HepG2 (cell line): ENCODE data around the gene CRABP1. TPM values are rescaled to one million over a fixed set of nuclear protein-coding genes. Genes with fewer than 3 reads are reported as not detected.

Source experiments
- ATAC-seq: fragments of 200-7000 bp; cut with Tn5 transposase; 3 replicates; pipeline ENCODE4 v1.9.1; 2020; ENCODE audit warnings: mild to moderate bottlenecking, moderate library complexity
- BruUV-seq: library from RNA; stranded (reverse); fragments of 400-500 nt; replicated peaks from 2 replicates; lab custom pipeline; 2021; lab: Mats Ljungman, UMichigan
- CTCF ChIA-PET: fragments of 300-600 bp; formaldehyde crosslinking; extraction: SDS; loops from one replicate; lab custom pipeline; 2021; ENCODE audit warnings: low total read pairs, inconsistent platforms, low intra/inter-chr PET ratio; lab: Yijun Ruan, JAX
- POLR2A ChIA-PET: fragments of 350-600 bp; sonication (Branson Sonifier 250); formaldehyde crosslinking; loops from one replicate; lab custom pipeline; 2020; ENCODE audit warnings: antibody characterized with exemption, inconsistent platforms; lab: Yijun Ruan, JAX
- DNase-seq: peaks from one replicate; pipeline ENCODE4 v3.0.0-alpha.2; 2015; ENCODE audit warnings: low spot score
- FAIRE-seq: peaks from 3 replicates; lab custom pipeline; 2011; peaks lifted over from hg19 to GRCh38; lab: Jason Lieb, UNC
- H2AFZ ChIP-seq: one replicate; pipeline ENCODE4 v1.6.1; 2011; ENCODE audit warnings: low read length, inconsistent platforms
- H3K27ac ChIP-seq: fragments of 300-600 bp; 3 replicates; pipeline ENCODE4 v1.8.0; 2011; ENCODE audit warnings: mixed run types, mild to moderate bottlenecking, mixed read lengths, low read length, inconsistent platforms; ENCODE audit not compliant: insufficient read depth; ENCODE audit errors: extremely low read length
- H3K27me3 ChIP-seq, 2 experiments: fragments of 200-600 bp in 1 of 2; 2 replicates in 1 of 2; 3 replicates in 1 of 2; pipeline versions ENCODE4 v1.6.0 to v1.8.0; 2011; ENCODE audit warnings: low read length in 2 of 2, mild to moderate bottlenecking in 2 of 2, moderate library complexity in 2 of 2, inconsistent platforms in 1 of 2; ENCODE audit not compliant: insufficient read depth in 2 of 2, control insufficient read depth in 1 of 2
- H3K36me3 ChIP-seq, 2 experiments: fragments of 200-600 bp in 1 of 2; replicated peaks in 1 of 2; 2 replicates in 1 of 2; 3 replicates in 1 of 2; pipeline versions ENCODE4 v1.5.1 to v1.8.0; 2011; ENCODE audit warnings: low read length in 2 of 2, inconsistent platforms in 1 of 2; ENCODE audit not compliant: insufficient read depth in 2 of 2, control insufficient read depth in 1 of 2
- H3K4me1 ChIP-seq: 2 replicates; pipeline ENCODE4 v1.5.1; 2012; ENCODE audit warnings: low read length, inconsistent platforms; ENCODE audit not compliant: insufficient read depth
- H3K4me2 ChIP-seq: 2 replicates; pipeline ENCODE4 v1.6.0; 2011; ENCODE audit warnings: low read depth, low read length, inconsistent platforms
- H3K4me3 ChIP-seq, 3 experiments: fragments of 200-600 bp in 1 of 3; sonication (generic), shearing (Covaris generic) in 1 of 3; replicated peaks in 1 of 3; 2 replicates each; pipeline ENCODE4 v1.5.1; 2011 to 2016; ENCODE audit warnings: low read length in 3 of 3, inconsistent platforms in 2 of 3, low read depth in 2 of 3, mild to moderate bottlenecking in 2 of 3, control low read depth in 1 of 3, mixed read lengths in 1 of 3; ENCODE audit not compliant: insufficient read depth in 1 of 3
- H3K79me2 ChIP-seq: one replicate; pipeline ENCODE4 v1.6.1; 2011; ENCODE audit warnings: low read length, inconsistent platforms; ENCODE audit not compliant: insufficient read depth
- H3K9ac ChIP-seq: 2 replicates; pipeline ENCODE4 v1.6.0; 2011; ENCODE audit warnings: mild to moderate bottlenecking, low read depth, low read length, inconsistent platforms; ENCODE audit not compliant: insufficient read depth
- H3K9me3 ChIP-seq: 2 replicates; pipeline ENCODE4 v1.5.1; 2012; ENCODE audit warnings: mild to moderate bottlenecking, low read length
- H4K20me1 ChIP-seq: 2 replicates; pipeline ENCODE4 v1.6.0; 2011; ENCODE audit warnings: inconsistent platforms, mild to moderate bottlenecking, low read length, moderate library complexity; ENCODE audit not compliant: insufficient read depth
- E2F1 ChIP-seq: sonication (generic); formaldehyde crosslinking; IDR thresholded peaks from 2 replicates; pipeline ENCODE4 v1.5.0; 2020; ENCODE audit warnings: missing genetic modification reagents
- ETV6 ChIP-seq: sonication (generic); formaldehyde crosslinking; conservative IDR thresholded peaks from 2 replicates; pipeline ENCODE4 v1.4.0; 2020; ENCODE audit warnings: missing genetic modification reagents
- FOSL2 ChIP-seq: sonication (generic); formaldehyde crosslinking; IDR thresholded peaks from 2 replicates; pipeline ENCODE4 v1.4.0; 2020; ENCODE audit warnings: missing genetic modification reagents
- IRF2 ChIP-seq: IDR thresholded peaks from 2 replicates; pipeline ENCODE4 v1.6.1; 2018; ENCODE audit warnings: missing genetic modification reagents, missing compliant biosample characterization
- MAZ ChIP-seq, 2 experiments: sonication (generic) in 1 of 2; formaldehyde crosslinking in 1 of 2; IDR thresholded peaks; 2 replicates each; pipeline versions ENCODE4 v1.5.0 to v1.6.1; 2012 to 2020; ENCODE audit warnings: low read depth in 2 of 2, mild to moderate bottlenecking in 2 of 2, borderline replicate concordance in 1 of 2, improper control_type of control experiment in 1 of 2, low read length in 1 of 2, missing genetic modification reagents in 1 of 2, moderate library complexity in 1 of 2
- MEF2D ChIP-seq: sonication (generic); formaldehyde crosslinking; IDR thresholded peaks from 2 replicates; pipeline ENCODE4 v1.5.1; 2020; ENCODE audit warnings: mild to moderate bottlenecking, missing genetic modification reagents
- NFRKB ChIP-seq: fragments of 450-650 bp; IDR thresholded peaks from 2 replicates; pipeline ENCODE4 v1.6.1; 2017
- NR2F1 ChIP-seq, 2 experiments: fragments of 450-650 bp in 1 of 2; formaldehyde crosslinking in 1 of 2; IDR thresholded peaks; 2 replicates each; pipeline versions ENCODE4 v1.5.0 to v1.6.1; 2016 to 2020; ENCODE audit warnings: mild to moderate bottlenecking in 1 of 2, missing compliant biosample characterization in 1 of 2, missing genetic modification reagents in 1 of 2, moderate library complexity in 1 of 2
- SNAI1 ChIP-seq: sonication (generic); formaldehyde crosslinking; IDR thresholded peaks from 2 replicates; pipeline ENCODE4 v1.5.0; 2020; ENCODE audit warnings: mild to moderate bottlenecking, missing genetic modification reagents, borderline replicate concordance
- ZNF251 ChIP-seq: sonication (generic); formaldehyde crosslinking; IDR thresholded peaks from 2 replicates; pipeline ENCODE4 v1.9.0; 2021; ENCODE audit warnings: mild to moderate bottlenecking, missing genetic modification reagents
- ZNF460 ChIP-seq: sonication (generic); formaldehyde crosslinking; IDR thresholded peaks from 2 replicates; pipeline ENCODE4 v1.5.1; 2020; ENCODE audit warnings: missing genetic modification reagents, mild to moderate bottlenecking, borderline replicate concordance
- ZNF547 ChIP-seq: sonication (generic); formaldehyde crosslinking; IDR thresholded peaks from 2 replicates; pipeline ENCODE4 v1.5.1; 2020; ENCODE audit warnings: mild to moderate bottlenecking, missing genetic modification reagents
- ZNF552 ChIP-seq: sonication (generic); formaldehyde crosslinking; IDR thresholded peaks from 2 replicates; pipeline ENCODE4 v1.9.0; 2022; ENCODE audit warnings: missing genetic modification reagents, mild to moderate bottlenecking, borderline replicate concordance
- ZNF639 ChIP-seq: conservative IDR thresholded peaks from 2 replicates; pipeline ENCODE4 v1.6.1; 2018; ENCODE audit warnings: missing genetic modification reagents
- ZNF674 ChIP-seq: sonication (generic); formaldehyde crosslinking; IDR thresholded peaks from 2 replicates; pipeline ENCODE4 v1.5.0; 2020; ENCODE audit warnings: low read depth, mild to moderate bottlenecking, missing genetic modification reagents
- ZNF724P ChIP-seq: sonication (generic); formaldehyde crosslinking; IDR thresholded peaks from 2 replicates; pipeline ENCODE4 v1.8.0; 2022; ENCODE audit warnings: missing genetic modification reagents, borderline replicate concordance
- WGBS: methylation state at CpG from one replicate; pipeline ENCODE4 v1.1.6; 2017; ENCODE audit warnings: low lambda C conversion rate; 5-methylcytosine and 5-hydroxymethylcytosine counted together
- in situ Hi-C: cut with HindIII; loops from 2 replicates; pipeline ENCODE4 v1.10.0; 2017; ENCODE audit warnings: low pct_unique_long_range_greater_than_20kb; ENCODE audit not compliant: extremely low pct_ligation_motif_present
- intact Hi-C: fragments of 100-400 bp; cut with micrococcal nuclease; formaldehyde crosslinking; loops from one replicate; pipeline ENCODE4 v1.10.0; 2022; ENCODE audit not compliant: unreplicated experiment
- polyA plus RNA-seq, 8 experiments: library from polyadenylated mRNA; depleted of rRNA in 3 of 8; stranded (reverse) in 7 of 8; unstranded in 1 of 8; fragments of >200 nt; fragmentation: Illumina TruSeq in 4 of 8; extraction: Trizol in 4 of 8; gene quantifications; 2 replicates each; pipeline versions ENCODE4 v1.2.1 to v1.2.3, GENCODE V29; 2011 to 2016; ENCODE audit warnings: low read depth in 4 of 8, missing spikeins in 1 of 8, mixed read lengths in 1 of 8; ENCODE audit not compliant: insufficient read depth in 1 of 8
- total RNA-seq, 5 experiments: library from RNA; depleted of rRNA; stranded (reverse); fragments of >200 nt; fragmentation: Illumina TruSeq; extraction: Trizol; gene quantifications; 2 replicates each; pipeline ENCODE4 v1.2.3, GENCODE V29; 2016; ENCODE audit warnings: low read depth in 1 of 5
- TF ChIP-seq, protein P1 (sequence below): IDR thresholded peaks from 2 replicates; pipeline ENCODE4 v1.6.1; 2016; ENCODE audit warnings: missing biosample characterization, missing genetic modification reagents, low read depth
- TF ChIP-seq, protein P2 (sequence below): sonication (generic); formaldehyde crosslinking; IDR thresholded peaks from 2 replicates; pipeline ENCODE4 v1.9.0; 2022; ENCODE audit warnings: missing genetic modification reagents, mild to moderate bottlenecking, borderline replicate concordance
- TF ChIP-seq, protein P3 (sequence below): fragments of 450-650 bp; IDR thresholded peaks from 2 replicates; pipeline ENCODE4 v1.6.1; 2017

The CRABP1 gene
- total and polyA plus RNA-seq, 2 of the 13 experiments (the other 11 are each of a cell fraction or from before 2014, with no cell fraction given), result not detected

- H3K4me2 ChIP-seq, result no peak overlapping the region
- H3K9ac ChIP-seq, result no peak overlapping the region
- FAIRE-seq (no peak), ATAC-seq (no peak), DNase-seq (no peak)
- CTCF ChIA-PET, result no interaction called here
- POLR2A ChIA-PET, result no interaction called here
- H4K20me1 ChIP-seq, result no peaks in the 10 kb centered on the region
- H3K4me1 ChIP-seq, result 0 out of 2 replicates have a peak, but pooled peaks cover 6% of the 10 kb centered on the region
- no peak overlapping the region for H3K4me3 ChIP-seq
- WGBS, result 29% methylated on average over 5 of the region's 5 CpGs
- TF ChIP-seq IRF2 (CRISPR knock-in tag) (no peak), SNAI1 (no peak), NFRKB (no peak), ZNF460 (CRISPR knock-in tag) (no peak), ZNF547 (CRISPR knock-in tag) (no peak), FOSL2 (CRISPR knock-in tag) (no peak), ZNF724P (CRISPR knock-in tag) (no peak), ZNF251 (CRISPR knock-in tag) (no peak), ZNF552 (CRISPR knock-in tag) (no peak), ZNF674 (no peak), MEF2D (CRISPR knock-in tag) (no peak), ZNF639 (CRISPR knock-in tag) (no peak), E2F1 (no peak), MAZ (IDR thresholded peaks at IDR 0.05; ENCODE audit: borderline replicate concordance, low read depth, low read length) (no peak), MAZ (CRISPR knock-in tag; IDR thresholded peaks at IDR 0.05; ENCODE audit: low read depth) (no peak), NR2F1 (CRISPR knock-in tag; IDR thresholded peaks at IDR 0.05) (no peak), ETV6 (CRISPR knock-in tag) (no peak)
- TF ChIP-seq, protein P1, sequence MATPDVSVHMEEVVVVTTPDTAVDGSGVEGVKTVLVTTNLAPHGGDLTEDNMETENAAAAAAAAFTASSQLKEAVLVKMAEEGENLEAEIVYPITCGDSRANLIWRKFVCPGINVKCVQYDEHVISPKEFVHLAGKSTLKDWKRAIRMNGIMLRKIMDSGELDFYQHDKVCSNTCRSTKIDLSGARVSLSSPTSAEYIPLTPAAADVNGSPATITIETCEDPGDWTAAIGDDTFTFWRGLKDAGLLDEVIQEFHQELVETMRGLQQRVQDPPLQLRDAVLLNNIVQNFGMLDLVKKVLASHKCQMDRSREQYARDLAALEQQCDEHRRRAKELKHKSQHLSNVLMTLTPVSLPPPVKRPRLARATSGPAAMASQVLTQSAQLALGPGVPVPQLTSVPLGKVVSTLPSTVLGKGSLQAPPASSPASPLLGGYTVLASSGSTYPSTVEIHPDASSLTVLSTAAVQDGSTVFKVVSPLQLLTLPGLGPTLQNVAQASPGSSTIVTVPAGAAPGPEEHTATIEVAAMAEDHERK (CRISPR knock-in tag), result no peak
- TF ChIP-seq, protein P2, sequence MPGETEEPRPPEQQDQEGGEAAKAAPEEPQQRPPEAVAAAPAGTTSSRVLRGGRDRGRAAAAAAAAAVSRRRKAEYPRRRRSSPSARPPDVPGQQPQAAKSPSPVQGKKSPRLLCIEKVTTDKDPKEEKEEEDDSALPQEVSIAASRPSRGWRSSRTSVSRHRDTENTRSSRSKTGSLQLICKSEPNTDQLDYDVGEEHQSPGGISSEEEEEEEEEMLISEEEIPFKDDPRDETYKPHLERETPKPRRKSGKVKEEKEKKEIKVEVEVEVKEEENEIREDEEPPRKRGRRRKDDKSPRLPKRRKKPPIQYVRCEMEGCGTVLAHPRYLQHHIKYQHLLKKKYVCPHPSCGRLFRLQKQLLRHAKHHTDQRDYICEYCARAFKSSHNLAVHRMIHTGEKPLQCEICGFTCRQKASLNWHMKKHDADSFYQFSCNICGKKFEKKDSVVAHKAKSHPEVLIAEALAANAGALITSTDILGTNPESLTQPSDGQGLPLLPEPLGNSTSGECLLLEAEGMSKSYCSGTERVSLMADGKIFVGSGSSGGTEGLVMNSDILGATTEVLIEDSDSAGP, result no peak
- TF ChIP-seq, protein P3, sequence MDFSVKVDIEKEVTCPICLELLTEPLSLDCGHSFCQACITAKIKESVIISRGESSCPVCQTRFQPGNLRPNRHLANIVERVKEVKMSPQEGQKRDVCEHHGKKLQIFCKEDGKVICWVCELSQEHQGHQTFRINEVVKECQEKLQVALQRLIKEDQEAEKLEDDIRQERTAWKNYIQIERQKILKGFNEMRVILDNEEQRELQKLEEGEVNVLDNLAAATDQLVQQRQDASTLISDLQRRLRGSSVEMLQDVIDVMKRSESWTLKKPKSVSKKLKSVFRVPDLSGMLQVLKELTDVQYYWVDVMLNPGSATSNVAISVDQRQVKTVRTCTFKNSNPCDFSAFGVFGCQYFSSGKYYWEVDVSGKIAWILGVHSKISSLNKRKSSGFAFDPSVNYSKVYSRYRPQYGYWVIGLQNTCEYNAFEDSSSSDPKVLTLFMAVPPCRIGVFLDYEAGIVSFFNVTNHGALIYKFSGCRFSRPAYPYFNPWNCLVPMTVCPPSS, result no peak
- BruUV-seq, result no TSS peak
- H3K79me2 ChIP-seq, result no peaks in the 10 kb centered on the region
- in situ Hi-C loops, result no loop called here
- H3K36me3 ChIP-seq, result no peaks in the 10 kb centered on the region
- H3K9me3 ChIP-seq, result no peaks in the 10 kb centered on the region
- peaks cover 2 to 20% of the 10 kb centered on the region in 2 experiments; a peak in 2 of 5 replicates for H3K27me3 ChIP-seq
- H2AFZ ChIP-seq, result no peak overlapping the region
- intact Hi-C loops, result no loop called here
- no peak overlapping the region for H3K27ac ChIP-seq
Observed at GRCh38 chr15:78324144-78324543, 16.0 kb upstream of the CRABP1 start.
